ENCODE data around the gene FBN1.

- TF ChIP-seq SPI1 (IDR thresholded peaks at IDR 0.05; ENCODE audit: borderline replicate concordance, insufficient read depth, low read depth, low read length) (no peak), TAF1 (IDR thresholded peaks at IDR 0.05; ENCODE audit: borderline replicate concordance, low read depth, low read length) (no peak), ZNF24 (IDR thresholded peaks at IDR 0.05) (no peak), SRF (IDR thresholded peaks at IDR 0.05; ENCODE audit: low read depth in 2 of 2, low read length in 2 of 2) (no peak), CTCF (IDR thresholded peaks at IDR 0.05 in 2 of 3, conservative IDR thresholded peaks at IDR 0.05 in 1 of 3; ENCODE audit: control insufficient read depth in 2 of 3, extremely low read depth in 1 of 3, insufficient read depth in 1 of 3, low read depth in 3 of 3, low read length in 3 of 3) (no peak), IKZF1 (conservative IDR thresholded peaks at IDR 0.05) (no peak), EP300 (IDR thresholded peaks at IDR 0.05; ENCODE audit: borderline replicate concordance in 1 of 2, control insufficient read depth in 1 of 2, low read depth in 2 of 2, low read length in 2 of 2) (no peak), EZH2 (IDR thresholded peaks at IDR 0.05; ENCODE audit: borderline replicate concordance, control insufficient read depth, low read depth, low read length) (no peak), KDM1A (IDR thresholded peaks at IDR 0.05; ENCODE audit: borderline replicate concordance) (no peak)
These were observed 278.8 kb downstream of the FBN1 start for GRCh38 chr15:48366584-48367312.
